IMR-90 (cell line): ENCODE data around the gene FBXL20. TPM values are rescaled to one million over a fixed set of nuclear protein-coding genes. Genes with fewer than 3 reads are reported as not detected.

Experiments
- ATAC-seq: fragments of 200-7000 bp; cut with Tn5 transposase; 2 replicates; pipeline ENCODE4 v1.9.1; 2020; ENCODE audit warnings: low read depth, mild to moderate bottlenecking, moderate library complexity
- BruUV-seq: library from RNA; stranded (reverse); fragments of 400-500 nt; replicated peaks from 2 replicates; lab custom pipeline; 2021; lab: Mats Ljungman, UMichigan
- CTCF ChIA-PET: fragments of 300-600 bp; formaldehyde crosslinking; extraction: SDS; loops from one replicate; lab custom pipeline; 2021; ENCODE audit warnings: antibody characterized with exemption; lab: Yijun Ruan, JAX
- POLR2A ChIA-PET: fragments of 300-600 bp; sonication (Branson Sonifier 250); formaldehyde crosslinking; loops from one replicate; lab custom pipeline; 2022; ENCODE audit warnings: antibody characterized with exemption; ENCODE audit not compliant: unreplicated experiment; lab: Charles Lee
- DNase-seq: peaks from one replicate; pipeline ENCODE4 v3.0.0; 2013
- H2AFZ ChIP-seq: replicated peaks from 2 replicates; pipeline ENCODE3; 2013; ENCODE audit warnings: low read length, mild to moderate bottlenecking; ENCODE audit not compliant: poor library complexity
- H2AK5ac ChIP-seq: 2 replicates; pipeline ENCODE4 v1.6.1; 2013; ENCODE audit warnings: low read depth, low read length, inconsistent platforms
- H2AK9ac ChIP-seq: replicated peaks from 2 replicates; pipeline ENCODE3; 2013; ENCODE audit warnings: mild to moderate bottlenecking, low read depth, low read length, moderate library complexity; ENCODE audit not compliant: poor library complexity
- H2BK120ac ChIP-seq: 2 replicates; pipeline ENCODE4 v1.6.1; 2013; ENCODE audit warnings: low read depth, low read length, inconsistent platforms
- H2BK15ac ChIP-seq: 3 replicates; pipeline ENCODE4 v1.6.1; 2013; ENCODE audit warnings: low read depth, low read length, inconsistent platforms
- H2BK20ac ChIP-seq: 2 replicates; pipeline ENCODE4 v1.6.1; 2013; ENCODE audit warnings: low read depth, mild to moderate bottlenecking, inconsistent platforms, low read length, moderate library complexity
- H2BK5ac ChIP-seq: 2 replicates; pipeline ENCODE4 v1.6.1; 2013; ENCODE audit warnings: mild to moderate bottlenecking, low read depth, low read length, inconsistent platforms; ENCODE audit not compliant: poor library complexity, severe bottlenecking
- H3K14ac ChIP-seq: replicated peaks from 2 replicates; pipeline ENCODE4 v1.6.1; 2013; ENCODE audit warnings: low read depth, low read length, inconsistent platforms
- H3K18ac ChIP-seq: 2 replicates; pipeline ENCODE4 v1.6.1; 2013; ENCODE audit warnings: low read depth, low read length, control low read depth
- H3K23ac ChIP-seq: 2 replicates; pipeline ENCODE4 v1.6.1; 2013; ENCODE audit warnings: low read depth, low read length, inconsistent platforms
- H3K27ac ChIP-seq: 2 replicates; pipeline ENCODE4 v1.5.1; 2013; ENCODE audit warnings: mild to moderate bottlenecking, control low read depth, low read length; ENCODE audit not compliant: insufficient read depth
- H3K27me3 ChIP-seq: 2 replicates; pipeline ENCODE4 v1.6.1; 2013; ENCODE audit warnings: low read length; ENCODE audit not compliant: control insufficient read depth, insufficient read depth
- H3K36me3 ChIP-seq: 2 replicates; pipeline ENCODE4 v1.6.1; 2013; ENCODE audit warnings: low read length, mixed read lengths; ENCODE audit not compliant: control insufficient read depth, insufficient read depth
- H3K4ac ChIP-seq: 2 replicates; pipeline ENCODE4 v1.6.1; 2013; ENCODE audit warnings: low read depth, low read length, inconsistent platforms
- H3K4me1 ChIP-seq: 2 replicates; pipeline ENCODE4 v1.6.1; 2013; ENCODE audit warnings: low read length, mixed read lengths; ENCODE audit not compliant: control insufficient read depth, insufficient read depth
- H3K4me2 ChIP-seq: 2 replicates; pipeline ENCODE4 v1.6.1; 2013; ENCODE audit warnings: low read depth, mild to moderate bottlenecking, control low read depth, low read length, moderate library complexity
- H3K4me3 ChIP-seq: 2 replicates; pipeline ENCODE4 v1.5.1; 2013; ENCODE audit warnings: low read depth, mild to moderate bottlenecking, control low read depth, low read length, moderate library complexity; ENCODE audit not compliant: insufficient read depth
- H3K56ac ChIP-seq: 2 replicates; pipeline ENCODE4 v1.6.1; 2013; ENCODE audit warnings: low read length, inconsistent platforms; ENCODE audit not compliant: insufficient read depth; ENCODE audit errors: extremely low read depth
- H3K79me1 ChIP-seq, 2 experiments: 2 replicates each; pipeline ENCODE4 v1.6.1; 2013; ENCODE audit warnings: low read length in 2 of 2, inconsistent platforms in 1 of 2, low read depth in 1 of 2
- H3K9ac ChIP-seq: 2 replicates; pipeline ENCODE4 v1.6.1; 2013; ENCODE audit warnings: low read depth, low read length, control low read depth
- H3K9me1 ChIP-seq: 2 replicates; pipeline ENCODE4 v1.6.1; 2013; ENCODE audit warnings: low read length, inconsistent platforms; ENCODE audit not compliant: insufficient read depth
- H3K9me3 ChIP-seq: 2 replicates; pipeline ENCODE4 v1.6.1; 2013; ENCODE audit warnings: low read length; ENCODE audit not compliant: control insufficient read depth, insufficient read depth
- H4K20me1 ChIP-seq: 2 replicates; pipeline ENCODE4 v1.6.1; 2013; ENCODE audit warnings: low read length, inconsistent platforms; ENCODE audit not compliant: insufficient read depth
- H4K5ac ChIP-seq: 2 replicates; pipeline ENCODE4 v1.6.1; 2013; ENCODE audit warnings: mild to moderate bottlenecking, low read depth, low read length, control low read depth
- H4K8ac ChIP-seq, 2 experiments: 2 replicates each; pipeline ENCODE4 v1.6.1; 2013; ENCODE audit warnings: low read depth in 2 of 2, low read length in 2 of 2, control low read depth in 1 of 2, inconsistent platforms in 1 of 2
- H4K91ac ChIP-seq: 2 replicates; pipeline ENCODE4 v1.6.1; 2013; ENCODE audit warnings: low read depth, low read length, inconsistent platforms; ENCODE audit not compliant: insufficient read depth
- MAFK ChIP-seq: IDR thresholded peaks from 2 replicates; pipeline ENCODE4 v1.6.1; 2012; ENCODE audit warnings: low read depth, low read length, improper control_type of control experiment
- MXI1 ChIP-seq: IDR thresholded peaks from 2 replicates; pipeline ENCODE4 v1.6.1; 2012; ENCODE audit warnings: low read depth, mild to moderate bottlenecking, low read length, moderate library complexity, borderline replicate concordance
- POLR2A ChIP-seq: IDR thresholded peaks from 2 replicates; pipeline ENCODE4 v1.6.1; 2012; ENCODE audit warnings: mild to moderate bottlenecking, low read depth, low read length
- WGBS, 2 experiments: methylation state at CpG; one replicate each; pipeline versions ENCODE4 v1.1.5 to v1.1.7; 2013; ENCODE audit warnings: missing lambda C conversion rate in 2 of 2; ENCODE audit not compliant: insufficient read length in 1 of 2; ENCODE audit errors: extremely low coverage in 2 of 2; 5-methylcytosine and 5-hydroxymethylcytosine counted together
- dilution Hi-C: fragments of 300-500 bp; cut with HindIII; formaldehyde crosslinking; loops from one replicate; pipeline ENCODE4 v1.14.3; 2018; ENCODE audit warnings: low sequenced_read_pairs; ENCODE audit not compliant: unreplicated experiment
- in situ Hi-C: fragments of 300-500 bp; cut with MboI; formaldehyde crosslinking; loops from 3 replicates; pipeline ENCODE4 v1.14.3; 2019; ENCODE audit warnings: low sequenced_read_pairs, inconsistent platforms, mixed read lengths
- intact Hi-C: fragments of 100-400 bp; cut with micrococcal nuclease; formaldehyde crosslinking; loops from 2 replicates; pipeline ENCODE4 v1.10.0; 2022
- polyA plus RNA-seq, 3 experiments: library from polyadenylated mRNA; depleted of rRNA; stranded (reverse); fragments of >200 nt; gene quantifications; 2 replicates each; pipeline ENCODE4 v1.2.3, GENCODE V29; 2012; ENCODE audit warnings: low replicate concordance in 1 of 3
- total RNA-seq: library from RNA; depleted of rRNA; stranded (reverse); fragments of >200 nt; gene quantifications from 2 replicates; pipeline ENCODE4 v1.2.3, GENCODE V29; 2012

Gene FBXL20
- total and polyA plus RNA-seq, 2 of the 4 experiments (the other 2 are of a cell fraction): 4.1 to 13.8 TPM

DNA sequence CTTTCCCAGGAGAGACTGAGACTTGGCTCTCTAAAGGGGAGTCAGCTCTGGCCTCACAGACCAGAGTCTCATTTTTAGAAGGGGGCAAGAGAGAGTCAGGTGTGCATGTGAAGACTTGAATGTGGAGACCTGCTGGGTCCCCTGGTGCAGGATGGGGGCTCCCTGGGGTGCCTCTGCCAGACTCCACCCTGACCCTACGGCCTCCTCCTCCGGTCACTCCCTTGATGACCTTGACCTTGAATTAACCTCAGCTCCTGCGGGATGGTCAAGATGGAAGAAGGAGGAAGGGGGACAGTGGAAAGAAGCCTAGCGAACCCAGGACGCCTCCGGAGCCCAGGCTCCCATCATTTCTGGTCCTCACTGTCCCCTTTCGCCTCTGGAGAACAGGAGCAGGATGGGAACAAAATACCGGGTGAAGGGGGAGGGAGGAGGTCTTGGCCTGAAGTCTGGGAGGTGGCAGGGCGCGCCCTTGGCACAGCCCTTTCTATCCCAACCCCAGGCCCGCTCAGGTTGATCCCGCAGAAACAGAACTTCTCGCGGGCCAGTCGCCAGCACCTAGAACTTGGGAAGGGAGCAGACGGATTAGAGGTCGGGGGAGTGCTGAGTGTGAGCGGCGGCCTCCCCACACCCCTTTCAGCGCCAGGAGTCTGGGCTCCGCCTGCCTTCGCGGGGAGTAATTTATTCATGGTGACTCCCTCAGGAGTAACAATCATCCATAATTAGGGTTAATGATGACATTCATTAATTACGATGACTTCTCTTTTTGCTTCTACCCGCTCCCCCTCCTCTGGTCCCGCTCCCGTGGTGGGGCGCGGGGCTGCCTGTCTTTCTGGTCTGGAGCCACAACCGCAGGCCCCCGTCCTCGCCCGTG, 177.3 kb downstream of the FBXL20 start (continued):
- TF ChIP-seq MXI1: no peak

DNA sequence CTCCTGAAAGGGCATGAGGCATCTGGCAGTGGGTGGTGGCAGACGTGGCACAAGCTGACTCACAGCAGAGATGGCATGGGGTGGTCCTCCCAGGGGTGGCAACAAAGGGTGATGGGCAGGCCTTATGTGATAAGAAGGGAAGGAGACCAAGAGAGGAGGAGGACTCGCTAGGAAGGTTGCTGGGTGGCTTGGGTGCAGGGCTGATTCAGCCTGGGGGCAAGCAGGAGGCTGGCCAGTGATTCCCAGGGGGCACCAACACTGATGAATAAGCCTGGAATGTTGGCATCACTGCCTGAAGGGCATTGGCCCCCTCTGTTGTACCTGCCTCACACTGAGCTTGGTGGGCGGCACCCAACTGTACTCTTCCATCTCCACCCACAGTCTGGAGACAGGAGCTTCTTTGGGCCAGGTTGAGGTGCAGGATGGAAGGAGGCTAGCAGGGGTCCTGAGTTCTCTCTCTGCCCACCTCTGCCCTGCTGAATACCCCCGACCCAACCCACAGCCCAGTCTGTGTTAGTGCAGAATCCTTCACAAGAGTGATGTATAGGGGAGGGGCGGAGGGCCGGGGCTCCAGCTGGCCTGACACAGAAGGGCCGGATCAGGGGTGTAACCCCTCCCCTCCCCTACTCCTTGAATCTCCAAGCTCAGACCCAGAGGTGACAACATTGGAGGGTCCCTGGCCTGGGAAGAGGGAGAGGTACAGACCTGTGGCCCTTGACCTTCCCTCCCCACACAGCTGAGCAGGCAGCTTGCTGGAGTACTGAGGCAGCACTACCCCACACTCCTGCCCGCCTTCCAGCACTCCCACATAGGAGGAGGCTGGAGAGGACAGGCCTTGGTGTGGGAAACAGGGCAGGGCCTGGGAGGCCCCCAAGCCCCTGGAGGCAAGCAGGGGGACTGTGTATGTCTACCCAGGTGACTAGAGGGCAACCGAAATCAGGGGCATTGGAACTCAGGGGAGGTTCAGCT, 178.3 kb downstream of the FBXL20 start:
- Histone ChIP-seq H3K4me3 (no peak overlapping the region), H2BK120ac (no peak overlapping the region), H3K23ac (no peak overlapping the region), H2BK15ac (no peak overlapping the region), H3K27ac (no peak overlapping the region), H3K14ac (no peak overlapping the region), H4K20me1 (no peaks in the 10 kb centered on the region), H3K9ac (no peak overlapping the region), H3K79me1 (no peaks in the 10 kb centered on the region), H3K56ac (no peak overlapping the region), H2AK9ac (no peak overlapping the region), H2BK20ac (no peak overlapping the region), H3K4me2 (no peak overlapping the region), H2AK5ac (no peak overlapping the region), H3K18ac (no peak overlapping the region), H3K4ac (no peak overlapping the region), H3K27me3 (peaks cover 70% of the 10 kb centered on the region), H3K36me3 (no peaks in the 10 kb centered on the region), H3K9me3 (no peaks in the 10 kb centered on the region), H2BK5ac (no peak overlapping the region), H4K8ac (no peak overlapping the region), H4K91ac (no peak overlapping the region), H3K9me1 (no peaks in the 10 kb centered on the region), H4K5ac (no peak overlapping the region), H3K4me1 (peaks cover 4% of the 10 kb centered on the region; the same call in 1 of the 2 replicates), H2AFZ (no peak overlapping the region)
- DNase-seq (no peak), ATAC-seq (no peak)
- in situ Hi-C loops (no loop called here), intact Hi-C loops (no loop called here), dilution Hi-C loops (no loop called here)
- ChIA-PET CTCF (interaction anchor here (1.1 kb wide), 1 partner anchor 12 kb away, joined by 3 read pairs; no protein-coding TSS in a partner anchor), POLR2A (no interaction called here)
- WGBS, 2 experiments: 83% methylated on average over 2 of the region's 9 CpGs; no CpG with 5 or more reads in 1 of the 2 experiments
- no TSS peak for BruUV-seq
- TF ChIP-seq MAFK (no peak), POLR2A (no peak)
